Naive thymus-derived CD4-positive, alpha-beta T cell (primary cell): ENCODE data around the gene THBD. TPM values are rescaled to one million over a fixed set of nuclear protein-coding genes. Genes with fewer than 3 reads are reported as not detected.

Source experiments
- ATAC-seq: fragments of 150-1000 bp; cut with Tn5 transposase; 2 replicates; pipeline ENCODE4 v1.10.0; 2021; ENCODE audit warnings: mild to moderate bottlenecking, moderate library complexity
- CTCF ChIA-PET: fragments of 350-600 bp; sonication (Branson Sonifier 250); formaldehyde crosslinking; loops from one replicate; lab custom pipeline; 2021; ENCODE audit warnings: antibody characterized with exemption; lab: Charles Lee
- POLR2A ChIA-PET: fragments of 350-600 bp; sonication (Branson Sonifier 250); formaldehyde crosslinking; loops from one replicate; lab custom pipeline; 2021; ENCODE audit warnings: antibody characterized with exemption, inconsistent platforms; lab: Charles Lee
- DNase-seq, 9 donors: peaks; one replicate each; pipeline versions ENCODE4 v3.0.0 to v3.0.0-alpha.2; 2020 to 2022; ENCODE audit warnings: mixed read lengths in 1 of 9
- H3K27ac ChIP-seq: one replicate; pipeline ENCODE4 v1.7.0; 2013; ENCODE audit warnings: mild to moderate bottlenecking, low read depth, low read length, moderate library complexity
- H3K27me3 ChIP-seq, 2 donors: one replicate each; pipeline ENCODE4 v1.7.0; 2013; ENCODE audit warnings: low read length in 2 of 2, mild to moderate bottlenecking in 2 of 2, moderate library complexity in 2 of 2; ENCODE audit not compliant: control insufficient read depth in 2 of 2, insufficient read depth in 2 of 2
- H3K36me3 ChIP-seq, 3 experiments: 1 replicate in 2 of 3; 2 replicates in 1 of 3; pipeline ENCODE4 v1.7.0; 2013; ENCODE audit warnings: low read length in 3 of 3, mild to moderate bottlenecking in 3 of 3, moderate library complexity in 1 of 3; ENCODE audit not compliant: insufficient read depth in 3 of 3, control insufficient read depth in 2 of 3
- H3K4me1 ChIP-seq, 2 donors: one replicate each; pipeline ENCODE4 v1.7.0; 2013; ENCODE audit warnings: low read length in 2 of 2, mild to moderate bottlenecking in 2 of 2, moderate library complexity in 1 of 2; ENCODE audit not compliant: control insufficient read depth in 2 of 2, insufficient read depth in 2 of 2
- H3K4me3 ChIP-seq: 2 replicates; pipeline ENCODE4 v1.7.0; 2013; ENCODE audit warnings: mild to moderate bottlenecking, low read length
- H3K9me3 ChIP-seq, 3 experiments: 1 replicate in 2 of 3; 2 replicates in 1 of 3; pipeline ENCODE4 v1.7.0; 2013; ENCODE audit warnings: low read length in 3 of 3; ENCODE audit not compliant: control insufficient read depth in 2 of 3
- H3K27ac Mint-ChIP-seq, 9 donors: one replicate each; pipeline ENCODE4 v1.8.0; 2020 to 2022; ENCODE audit warnings: mixed read lengths in 9 of 9, mild to moderate bottlenecking in 8 of 9, moderate library complexity in 5 of 9, inconsistent platforms in 2 of 9
- H3K27me3 Mint-ChIP-seq, 5 donors: one replicate each; pipeline ENCODE4 v1.8.0; 2021 to 2022; ENCODE audit warnings: mixed read lengths in 5 of 5, mild to moderate bottlenecking in 1 of 5
- H3K36me3 Mint-ChIP-seq, 5 donors: one replicate each; pipeline ENCODE4 v1.8.0; 2020 to 2022; ENCODE audit warnings: mixed read lengths in 5 of 5, mild to moderate bottlenecking in 3 of 5, inconsistent platforms in 1 of 5
- H3K4me1 Mint-ChIP-seq, 7 donors: one replicate each; pipeline ENCODE4 v1.8.0; 2020 to 2022; ENCODE audit warnings: mixed read lengths in 7 of 7, mild to moderate bottlenecking in 3 of 7, inconsistent platforms in 1 of 7
- H3K4me3 Mint-ChIP-seq, 10 donors: one replicate each; pipeline ENCODE4 v1.8.0; 2020 to 2022; ENCODE audit warnings: mild to moderate bottlenecking in 10 of 10, mixed read lengths in 10 of 10, moderate library complexity in 6 of 10, inconsistent platforms in 2 of 10
- H3K9me3 Mint-ChIP-seq, 11 donors: one replicate each; pipeline ENCODE4 v1.8.0; 2020 to 2022; ENCODE audit warnings: mixed read lengths in 11 of 11, mild to moderate bottlenecking in 4 of 11, inconsistent platforms in 1 of 11, moderate library complexity in 1 of 11
- intact Hi-C, 2 donors: fragments of 100-400 bp; cut with micrococcal nuclease; formaldehyde crosslinking; loops; one replicate each; pipeline ENCODE4 v1.15.1; 2023
- polyA plus RNA-seq, 2 donors: library from polyadenylated mRNA; unstranded; fragments of 300-500 nt; fragmentation: Illumina TruSeq; gene quantifications; one replicate each; pipeline ENCODE4 v1.2.3, GENCODE V29; 2021
- total RNA-seq, 6 experiments: library from RNA in 5 of 6; stranded (reverse) in 5 of 6; gene quantifications; 1 replicate in 5 of 6; 2 replicates in 1 of 6; pipeline ENCODE4 v1.2.3 and lab custom pipeline; 2021 to 2026

Gene THBD
- total and polyA plus RNA-seq, 7 experiments from 2014 or later: 0.54 to 14.6 (median 4.2) TPM; not detected in 3

DNA sequence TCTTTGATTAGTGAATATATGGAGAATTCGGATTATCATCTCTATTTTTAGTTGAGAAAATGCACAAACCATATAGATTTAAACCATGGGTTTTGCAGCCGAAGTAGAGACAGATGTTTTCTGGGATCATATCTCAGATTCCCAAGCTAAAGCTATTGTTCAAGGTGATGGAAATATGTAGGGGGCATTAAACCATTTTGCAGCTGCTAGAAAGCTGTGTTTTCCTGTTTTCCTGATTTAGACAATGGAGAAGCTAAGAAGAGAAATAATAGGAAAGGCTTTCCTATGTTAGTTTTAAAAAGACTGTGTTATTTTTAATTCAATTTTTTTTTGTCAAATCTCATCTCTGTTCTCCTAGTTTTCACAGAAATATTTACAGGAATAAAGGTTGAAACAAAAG lies 30.5 kb upstream of the THBD start:
- intact Hi-C loops: loop anchor here in 1 of 2 donors (10.0 kb wide), 1 partner anchor 75 kb away; no protein-coding TSS in a partner anchor
- H3K36me3 ChIP-seq: no peaks in the 10 kb centered on the region
- no peak overlapping the region for H3K4me3 ChIP-seq
- H3K9me3 Mint-ChIP-seq: no peaks in the 10 kb centered on the region
- H3K4me3 Mint-ChIP-seq: no peak overlapping the region
- no peak overlapping the region for H3K27ac Mint-ChIP-seq
- ChIA-PET POLR2A (no interaction called here), CTCF (no interaction called here)
- no peak overlapping the region for H3K27ac ChIP-seq
- DNase-seq (no peak), ATAC-seq (no peak)
- no peaks in the 10 kb centered on the region for H3K36me3 Mint-ChIP-seq
- H3K4me1 ChIP-seq: no peaks in the 10 kb centered on the region
- no peaks in the 10 kb centered on the region for H3K9me3 ChIP-seq
- H3K27me3 Mint-ChIP-seq: peaks cover 0 to 15% (median 4%) of the 10 kb centered on the region in 5 donors
- peaks cover 0 to 14% (median 0%) of the 10 kb centered on the region in 7 donors for H3K4me1 Mint-ChIP-seq
- H3K27me3 ChIP-seq: no peaks in the 10 kb centered on the region

DNA sequence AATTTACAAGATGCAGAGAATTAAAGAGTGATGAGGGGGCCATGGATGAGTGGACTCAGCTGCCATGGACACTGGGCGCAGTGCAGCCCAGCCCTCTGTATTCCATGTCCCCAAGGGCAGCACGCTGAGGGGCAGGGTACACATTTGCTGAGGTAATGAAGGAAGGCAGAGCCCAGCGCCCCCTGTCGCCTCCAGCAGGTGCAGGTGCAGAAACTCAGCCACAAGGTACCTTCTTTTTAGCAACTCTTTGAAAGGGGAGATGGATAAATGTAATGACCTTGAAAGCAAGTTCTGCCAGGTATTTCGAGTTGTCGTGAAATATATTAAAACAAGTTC lies 29.5 kb upstream of the THBD start:
- Histone ChIP-seq H3K27ac (no peak overlapping the region), H3K36me3 (no peaks in the 10 kb centered on the region), H3K27me3 (no peaks in the 10 kb centered on the region), H3K4me1 (no peaks in the 10 kb centered on the region), H3K4me3 (no peak overlapping the region), H3K9me3 (no peaks in the 10 kb centered on the region)
- no peak for DNase-seq
- Mint-ChIP-seq H3K27me3 (peaks cover 0 to 15% (median 0%) of the 10 kb centered on the region in 5 donors), H3K9me3 (no peaks in the 10 kb centered on the region), H3K36me3 (no peaks in the 10 kb centered on the region), H3K4me3 (no peak overlapping the region), H3K27ac (no peak overlapping the region), H3K4me1 (peaks cover 0 to 11% (median 0%) of the 10 kb centered on the region in 7 donors)
- no peak for ATAC-seq
- ChIA-PET CTCF (no interaction called here), POLR2A (no interaction called here)
- intact Hi-C loops: no loop called here

DNA sequence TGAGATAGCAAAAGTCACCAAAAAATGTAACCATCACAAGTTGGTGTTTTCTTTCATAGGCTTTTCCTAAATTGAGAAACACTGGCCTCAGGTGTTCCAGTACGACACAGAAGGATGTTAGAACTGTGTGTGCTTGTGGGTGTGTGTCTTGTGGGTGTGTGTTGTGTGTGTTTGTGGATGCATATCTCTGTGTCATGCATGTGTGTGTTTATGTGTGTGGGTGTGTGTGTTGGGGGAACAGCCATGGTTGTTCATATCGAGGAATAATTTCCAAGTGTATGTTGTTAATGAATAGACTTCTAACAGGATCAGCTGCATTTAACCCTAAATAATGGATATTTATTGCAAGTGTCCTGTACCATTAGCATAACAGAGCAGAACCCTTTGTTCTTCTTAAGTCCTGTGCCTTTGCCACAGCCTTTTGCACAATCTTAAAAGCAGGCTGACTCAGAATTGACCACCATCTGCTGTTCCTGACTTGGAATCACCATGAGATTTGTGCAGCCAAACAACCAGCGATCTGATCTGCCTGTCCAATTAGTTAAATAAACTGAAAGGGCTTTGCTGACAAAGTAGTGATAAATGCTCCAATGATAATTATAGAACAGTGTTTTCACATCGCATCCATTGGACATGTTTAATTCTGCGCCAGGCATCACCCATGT lies 29.0 kb upstream of the THBD start:
- Mint-ChIP-seq H3K36me3 (no peaks in the 10 kb centered on the region), H3K4me1 (peaks cover 0 to 11% (median 0%) of the 10 kb centered on the region in 7 donors), H3K9me3 (no peaks in the 10 kb centered on the region), H3K27me3 (peaks cover 0 to 15% (median 0%) of the 10 kb centered on the region in 5 donors), H3K27ac (no peak overlapping the region), H3K4me3 (no peak overlapping the region)
- ATAC-seq: no peak
- Histone ChIP-seq H3K27me3 (no peaks in the 10 kb centered on the region), H3K4me1 (no peaks in the 10 kb centered on the region), H3K9me3 (no peaks in the 10 kb centered on the region), H3K36me3 (no peaks in the 10 kb centered on the region), H3K27ac (no peak overlapping the region), H3K4me3 (no peak overlapping the region)
- DNase-seq: no peak
- ChIA-PET CTCF (no interaction called here), POLR2A (no interaction called here)
- intact Hi-C loops: loop anchor here in 1 of 2 donors (1.0 kb wide), 1 partner anchor 32 kb away; no protein-coding TSS in a partner anchor

DNA sequence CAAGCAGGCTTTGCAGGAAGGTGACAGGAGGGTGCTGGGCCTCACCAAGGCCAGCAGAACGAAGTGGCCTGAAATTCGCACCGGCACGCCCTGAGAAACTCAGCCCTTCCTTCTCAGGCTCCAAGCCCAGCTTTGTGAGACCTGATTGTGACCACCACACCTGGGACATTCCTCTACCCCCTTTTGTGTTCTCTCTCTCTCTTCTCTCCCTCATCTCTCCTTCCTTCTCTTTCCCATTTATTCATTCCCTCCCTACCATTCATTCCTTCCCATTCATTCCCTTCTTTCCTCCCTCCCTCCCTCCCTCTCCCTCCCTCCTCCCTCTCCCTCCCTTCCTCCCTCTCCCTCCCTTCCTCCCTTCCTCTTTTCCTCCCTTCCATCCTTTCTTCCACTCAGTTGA lies 27.8 kb upstream of the THBD start:
- no peak overlapping the region for H3K27ac Mint-ChIP-seq
- H3K36me3 Mint-ChIP-seq: no peaks in the 10 kb centered on the region
- Histone ChIP-seq H3K4me1 (no peaks in the 10 kb centered on the region), H3K9me3 (no peaks in the 10 kb centered on the region), H3K27me3 (no peaks in the 10 kb centered on the region), H3K4me3 (no peak overlapping the region), H3K36me3 (no peaks in the 10 kb centered on the region), H3K27ac (no peak overlapping the region)
- CTCF ChIA-PET: no interaction called here
- intact Hi-C loops: no loop called here
- H3K4me3 Mint-ChIP-seq: no peak overlapping the region
- POLR2A ChIA-PET: no interaction called here
- peaks cover 0 to 4% (median 0%) of the 10 kb centered on the region in 7 donors for H3K4me1 Mint-ChIP-seq
- peaks cover 0 to 15% (median 0%) of the 10 kb centered on the region in 5 donors for H3K27me3 Mint-ChIP-seq
- no peaks in the 10 kb centered on the region for H3K9me3 Mint-ChIP-seq
- DNase-seq (no peak), ATAC-seq (no peak)

DNA sequence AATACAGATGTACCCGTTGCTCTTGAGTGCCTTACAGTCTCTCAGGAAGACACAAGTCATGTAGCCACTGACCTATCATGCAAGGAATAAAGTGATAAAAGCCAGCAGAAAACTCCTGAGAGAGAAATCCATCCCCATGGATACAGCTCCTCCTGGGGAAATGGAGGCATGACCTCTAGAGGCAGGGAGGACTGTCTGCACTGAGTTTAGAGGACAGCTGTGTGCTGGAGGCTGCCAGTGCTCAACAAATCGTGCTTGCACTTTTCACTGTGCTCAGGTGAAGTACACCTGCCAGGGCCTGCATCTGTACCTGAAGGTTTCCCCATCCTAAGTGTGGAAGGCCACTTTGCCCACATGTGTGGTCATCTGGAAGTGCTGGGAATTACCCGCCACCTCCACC lies 24.6 kb upstream of the THBD start:
- Mint-ChIP-seq H3K36me3 (no peaks in the 10 kb centered on the region), H3K4me1 (no peaks in the 10 kb centered on the region), H3K9me3 (no peaks in the 10 kb centered on the region), H3K4me3 (no peak overlapping the region), H3K27ac (no peak overlapping the region), H3K27me3 (peaks cover 0 to 14% (median 0%) of the 10 kb centered on the region in 5 donors)
- Histone ChIP-seq H3K4me1 (no peaks in the 10 kb centered on the region), H3K9me3 (no peaks in the 10 kb centered on the region), H3K36me3 (no peaks in the 10 kb centered on the region), H3K27me3 (no peaks in the 10 kb centered on the region), H3K4me3 (no peak overlapping the region), H3K27ac (no peak overlapping the region)
- ATAC-seq: no peak
- ChIA-PET CTCF (no interaction called here), POLR2A (no interaction called here)
- intact Hi-C loops: no loop called here
- DNase-seq: no peak

DNA sequence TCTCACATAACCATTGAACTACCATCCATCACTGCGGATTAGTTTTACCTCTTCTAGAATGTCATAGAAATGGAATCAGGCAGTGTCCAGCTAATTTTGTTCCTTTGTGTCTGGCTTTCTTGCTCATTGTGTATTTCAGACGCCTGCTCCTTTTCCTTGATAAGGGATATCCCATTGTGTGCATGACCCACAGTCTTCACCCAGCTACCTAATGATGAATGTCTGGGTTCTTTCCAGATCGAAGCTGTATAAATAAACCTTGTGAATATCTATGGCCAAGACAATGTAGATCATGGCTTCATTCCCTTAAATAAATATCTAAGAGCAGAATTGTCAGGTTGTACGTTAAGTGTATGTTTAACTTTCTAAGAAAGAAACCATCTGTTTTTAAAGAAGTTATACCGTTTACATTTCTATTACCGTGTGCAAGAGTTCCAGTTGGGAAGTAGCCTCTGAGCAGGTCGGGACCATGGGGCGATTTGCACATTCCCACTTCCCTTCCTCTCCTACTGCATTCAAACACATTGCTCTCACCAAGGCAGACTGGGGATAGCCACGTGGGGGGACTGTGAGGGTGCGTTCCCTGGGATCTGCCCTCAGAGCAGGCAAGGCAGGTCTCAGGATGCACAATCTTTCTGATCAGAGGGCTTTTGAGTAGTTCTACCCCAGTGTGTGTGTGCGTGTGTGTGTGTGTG lies 23.6 kb upstream of the THBD start:
- Histone ChIP-seq H3K4me3 (no peak overlapping the region), H3K36me3 (no peaks in the 10 kb centered on the region), H3K9me3 (no peaks in the 10 kb centered on the region), H3K27ac (no peak overlapping the region), H3K4me1 (no peaks in the 10 kb centered on the region), H3K27me3 (no peaks in the 10 kb centered on the region)
- ATAC-seq: no peak
- CTCF ChIA-PET: no interaction called here
- no peak for DNase-seq
- H3K27ac Mint-ChIP-seq: no peak overlapping the region
- no peaks in the 10 kb centered on the region for H3K9me3 Mint-ChIP-seq
- H3K4me1 Mint-ChIP-seq: no peaks in the 10 kb centered on the region
- intact Hi-C loops: no loop called here
- H3K27me3 Mint-ChIP-seq: peaks cover 0 to 9% (median 0%) of the 10 kb centered on the region in 5 donors
- H3K36me3 Mint-ChIP-seq: no peaks in the 10 kb centered on the region
- POLR2A ChIA-PET: no interaction called here
- no peak overlapping the region for H3K4me3 Mint-ChIP-seq

DNA sequence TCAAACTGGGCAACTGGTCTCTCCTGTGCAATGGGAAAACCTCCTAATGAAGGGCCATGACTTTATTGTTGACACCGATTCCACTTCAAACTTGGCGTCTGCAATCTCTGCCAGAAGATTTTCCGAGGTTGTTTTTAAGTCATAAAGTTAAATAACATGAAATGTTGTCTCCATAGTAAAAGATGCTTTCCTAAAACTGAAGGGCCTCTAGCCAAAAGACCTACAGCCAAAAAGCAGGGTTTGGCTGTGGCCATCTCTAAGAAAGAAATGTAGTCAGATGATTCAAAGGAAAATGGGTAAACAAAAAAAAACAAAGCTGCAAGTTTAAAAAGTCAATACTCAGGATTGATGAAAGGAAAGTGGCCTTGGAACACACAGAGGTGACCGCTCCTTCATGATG lies 22.5 kb upstream of the THBD start:
- ChIA-PET POLR2A (no interaction called here), CTCF (no interaction called here)
- no peaks in the 10 kb centered on the region for H3K9me3 ChIP-seq
- no peaks in the 10 kb centered on the region for H3K4me1 ChIP-seq
- H3K4me3 ChIP-seq: no peak overlapping the region
- intact Hi-C loops: no loop called here
- no peak for ATAC-seq
- Mint-ChIP-seq H3K36me3 (no peaks in the 10 kb centered on the region), H3K4me1 (no peaks in the 10 kb centered on the region), H3K9me3 (peaks cover 0 to 1% (median 0%) of the 10 kb centered on the region in 11 donors), H3K27ac (no peak overlapping the region), H3K4me3 (no peak overlapping the region), H3K27me3 (peaks cover 0 to 7% (median 2%) of the 10 kb centered on the region in 5 donors)
- H3K27ac ChIP-seq: no peak overlapping the region
- no peak for DNase-seq
- H3K36me3 ChIP-seq: no peaks in the 10 kb centered on the region
- no peaks in the 10 kb centered on the region for H3K27me3 ChIP-seq
